ENCODE data around the gene SGCE. TPM values are rescaled to one million over a fixed set of nuclear protein-coding genes. Genes with fewer than 3 reads are reported as not detected.

Gene SGCE
- total and polyA plus RNA-seq, 5 experiments from 2014 or later = 0.36 to 2.9 (median 1.8) TPM; not detected in 2

DNA sequence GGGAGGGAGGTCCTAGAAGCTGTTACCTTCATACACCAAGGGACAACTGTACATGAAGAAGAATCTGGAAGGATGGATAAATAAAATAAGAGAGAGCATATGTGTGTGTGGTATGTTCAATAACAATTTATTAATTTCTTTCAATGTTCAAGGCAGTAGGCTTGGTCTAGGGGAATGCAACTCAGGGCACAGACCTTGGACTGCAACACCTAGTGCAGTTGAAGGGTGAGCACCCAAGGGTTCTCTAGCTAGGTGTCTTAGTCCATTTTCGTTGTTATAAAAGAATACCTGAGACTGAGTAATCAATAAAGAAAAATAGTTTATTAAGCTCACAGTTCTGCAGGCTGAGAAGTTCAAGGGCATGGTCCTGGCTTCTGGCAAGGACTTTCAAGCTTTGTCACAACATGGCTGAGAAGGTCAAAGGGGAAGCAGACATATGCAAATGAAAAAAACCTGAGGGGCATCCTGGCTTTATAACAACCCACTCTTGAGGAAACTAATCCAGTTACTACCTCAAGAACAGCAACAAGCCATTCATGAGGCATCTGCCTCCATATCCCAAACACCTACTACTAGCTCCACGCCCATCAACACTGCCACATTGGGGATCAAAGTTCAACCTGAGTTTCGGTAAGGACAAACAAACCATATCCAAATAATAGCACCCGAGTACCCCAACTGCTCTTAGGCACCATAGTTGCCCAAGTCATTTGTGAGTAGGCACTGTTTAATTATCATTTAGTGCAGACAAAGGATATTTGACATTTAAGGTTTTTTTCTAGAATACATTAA is 15.7 kb upstream of the SGCE start:
- no peak overlapping the region for H3K4me3 Mint-ChIP-seq
- ATAC-seq = no peak
- no peaks in the 10 kb centered on the region for H3K36me3 Mint-ChIP-seq
- no peaks in the 10 kb centered on the region for H3K4me1 Mint-ChIP-seq
- H3K27ac Mint-ChIP-seq = no peak overlapping the region
- POLR2A ChIA-PET = no interaction called here
- H3K27me3 Mint-ChIP-seq = peaks cover 6 to 35% (median 13%) of the 10 kb centered on the region in 5 donors
- DNase-seq = no peak
- H3K9me3 Mint-ChIP-seq = no peaks in the 10 kb centered on the region

DNA sequence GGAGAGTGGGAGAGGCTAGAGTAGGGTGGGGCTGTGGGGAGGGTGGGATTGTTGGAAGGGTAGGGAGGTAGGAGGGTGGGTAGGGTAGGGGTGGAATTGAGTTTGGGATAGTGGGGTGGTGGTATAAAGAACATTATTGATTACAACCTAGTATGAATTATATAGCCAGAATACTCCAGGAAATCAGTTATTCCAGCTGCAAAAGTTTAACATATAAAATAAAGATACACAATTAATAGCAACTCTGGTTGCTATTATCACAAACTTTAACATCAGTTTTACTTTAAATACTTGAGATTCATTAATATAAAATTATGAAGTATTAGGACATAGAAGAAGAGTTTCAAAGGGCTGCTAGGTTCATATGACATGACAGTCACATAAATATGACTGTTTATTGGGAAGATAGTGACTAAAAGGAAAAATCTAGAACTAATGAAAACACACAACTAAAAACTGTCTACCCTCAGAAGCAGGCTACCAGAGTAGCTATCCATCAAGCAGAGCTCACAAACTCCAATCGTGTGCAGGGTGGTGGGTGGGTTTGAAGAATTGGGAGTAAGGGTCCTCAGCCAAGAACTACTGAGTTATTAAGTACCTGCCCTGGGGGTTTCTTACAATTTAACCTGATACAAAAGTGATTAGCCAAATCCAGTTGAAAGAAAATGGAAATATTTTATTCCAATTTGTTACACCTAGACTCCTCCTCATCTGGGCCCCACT is 14.0 kb upstream of the SGCE start:
- POLR2A ChIA-PET = no interaction called here
- no peak overlapping the region for H3K4me3 Mint-ChIP-seq
- no peaks in the 10 kb centered on the region for H3K36me3 Mint-ChIP-seq
- no peaks in the 10 kb centered on the region for H3K4me1 Mint-ChIP-seq
- DNase-seq (no peak), ATAC-seq (no peak)
- peaks cover 9 to 35% (median 12%) of the 10 kb centered on the region in 5 donors for H3K27me3 Mint-ChIP-seq
- H3K9me3 Mint-ChIP-seq = peaks cover 0 to 6% (median 0%) of the 10 kb centered on the region in 9 donors
- H3K27ac Mint-ChIP-seq = peak overlapping the region in 1 of 10 donors; percentile 37

DNA sequence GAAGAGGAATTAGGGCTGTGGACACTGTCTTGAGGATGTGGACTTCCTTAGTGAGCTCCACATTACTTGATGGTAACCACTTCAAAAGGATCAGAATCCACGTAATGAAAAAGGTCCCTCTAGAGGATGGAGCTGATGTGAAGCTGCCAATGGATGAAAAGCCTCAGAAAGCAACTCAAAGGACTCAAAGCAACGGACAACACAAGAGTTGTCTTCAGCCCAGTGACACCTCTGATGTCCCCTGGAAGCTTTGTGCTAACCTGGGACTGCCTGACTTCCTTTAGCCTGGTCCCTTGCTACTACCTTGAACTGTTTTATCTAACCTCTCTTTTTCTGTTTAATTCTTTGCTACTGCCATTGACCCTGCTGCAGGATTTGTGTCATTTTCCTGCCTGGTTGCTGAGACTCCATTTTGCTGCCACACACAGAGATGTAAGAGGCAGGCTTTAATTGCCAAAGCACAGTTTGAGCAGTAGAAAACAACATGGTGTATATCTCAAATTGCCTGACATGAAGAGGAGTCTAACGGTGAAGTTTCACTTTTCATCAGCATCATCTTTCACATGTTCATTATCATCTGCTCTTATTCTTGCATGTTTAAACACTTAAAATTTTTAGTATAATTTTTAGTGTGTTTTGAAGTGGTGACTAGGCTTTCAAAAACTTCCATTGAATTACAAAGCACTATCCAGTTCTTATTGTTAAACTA is 11.1 kb upstream of the SGCE start:
- DNase-seq (no peak), ATAC-seq (no peak)
- H3K27me3 Mint-ChIP-seq = peaks cover 9 to 35% (median 15%) of the 10 kb centered on the region in 5 donors
- no peak overlapping the region for H3K27ac Mint-ChIP-seq
- H3K4me1 Mint-ChIP-seq = no peaks in the 10 kb centered on the region
- H3K9me3 Mint-ChIP-seq = peaks cover 0 to 6% (median 0%) of the 10 kb centered on the region in 9 donors
- no peak overlapping the region for H3K4me3 Mint-ChIP-seq
- POLR2A ChIA-PET = no interaction called here
- H3K36me3 Mint-ChIP-seq = no peaks in the 10 kb centered on the region

DNA sequence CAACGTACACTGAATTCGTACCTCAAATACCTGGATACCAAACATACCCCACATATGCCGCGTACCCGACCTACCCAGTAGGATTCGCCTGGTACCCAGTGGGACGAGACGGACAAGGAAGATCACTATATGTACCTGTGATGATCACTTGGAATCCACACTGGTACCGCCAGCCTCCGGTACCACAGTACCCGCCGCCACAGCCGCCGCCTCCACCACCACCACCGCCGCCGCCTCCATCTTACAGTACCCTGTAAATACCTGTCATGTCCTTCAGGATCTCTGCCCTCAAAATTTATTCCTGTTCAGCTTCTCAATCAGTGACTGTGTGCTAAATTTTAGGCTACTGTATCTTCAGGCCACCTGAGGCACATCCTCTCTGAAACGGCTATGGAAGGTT is 9.5 kb upstream of the SGCE start:
- DNase-seq (no peak), ATAC-seq (no peak)
- POLR2A ChIA-PET = no interaction called here
- Mint-ChIP-seq H3K9me3 (peaks cover 0 to 6% (median 0%) of the 10 kb centered on the region in 9 donors), H3K27me3 (peaks cover 6 to 29% (median 12%) of the 10 kb centered on the region in 5 donors), H3K4me1 (no peaks in the 10 kb centered on the region), H3K36me3 (no peaks in the 10 kb centered on the region), H3K27ac (no peak overlapping the region), H3K4me3 (no peak overlapping the region)

DNA sequence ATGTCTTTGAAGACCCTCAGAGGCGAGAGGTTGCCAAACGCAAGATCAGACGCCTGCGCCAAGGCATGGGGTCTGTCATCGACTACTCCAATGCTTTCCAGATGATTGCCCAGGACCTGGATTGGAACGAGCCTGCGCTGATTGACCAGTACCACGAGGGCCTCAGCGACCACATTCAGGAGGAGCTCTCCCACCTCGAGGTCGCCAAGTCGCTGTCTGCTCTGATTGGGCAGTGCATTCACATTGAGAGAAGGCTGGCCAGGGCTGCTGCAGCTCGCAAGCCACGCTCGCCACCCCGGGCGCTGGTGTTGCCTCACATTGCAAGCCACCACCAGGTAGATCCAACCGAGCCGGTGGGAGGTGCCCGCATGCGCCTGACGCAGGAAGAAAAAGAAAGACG is 8.1 kb upstream of the SGCE start:
- no peak for DNase-seq
- no peak for ATAC-seq
- Mint-ChIP-seq H3K4me1 (no peaks in the 10 kb centered on the region), H3K27me3 (peaks cover 4 to 21% (median 12%) of the 10 kb centered on the region in 5 donors), H3K36me3 (no peaks in the 10 kb centered on the region), H3K27ac (no peak overlapping the region), H3K9me3 (peaks cover 0 to 6% (median 0%) of the 10 kb centered on the region in 9 donors), H3K4me3 (no peak overlapping the region)
- POLR2A ChIA-PET = no interaction called here

DNA sequence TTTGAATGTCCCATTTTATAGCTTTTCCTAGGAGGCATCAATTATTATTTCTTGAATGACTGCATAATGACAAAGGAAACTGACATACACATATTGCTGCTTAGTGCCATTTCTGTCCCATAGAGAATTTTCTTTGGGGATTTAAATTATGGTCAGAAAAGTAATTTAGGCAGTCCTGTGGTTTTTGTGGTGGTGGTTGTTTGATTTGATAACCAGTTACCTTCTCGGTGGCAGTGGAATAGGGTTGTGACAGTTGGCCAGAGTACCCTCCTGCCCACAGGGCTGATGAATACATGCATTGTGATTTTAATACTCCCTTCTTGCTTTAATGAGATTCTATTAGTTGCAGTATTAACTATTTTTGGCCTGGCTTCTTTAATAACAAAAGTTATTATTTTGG is 6.6 kb upstream of the SGCE start:
- no peaks in the 10 kb centered on the region for H3K36me3 Mint-ChIP-seq

DNA sequence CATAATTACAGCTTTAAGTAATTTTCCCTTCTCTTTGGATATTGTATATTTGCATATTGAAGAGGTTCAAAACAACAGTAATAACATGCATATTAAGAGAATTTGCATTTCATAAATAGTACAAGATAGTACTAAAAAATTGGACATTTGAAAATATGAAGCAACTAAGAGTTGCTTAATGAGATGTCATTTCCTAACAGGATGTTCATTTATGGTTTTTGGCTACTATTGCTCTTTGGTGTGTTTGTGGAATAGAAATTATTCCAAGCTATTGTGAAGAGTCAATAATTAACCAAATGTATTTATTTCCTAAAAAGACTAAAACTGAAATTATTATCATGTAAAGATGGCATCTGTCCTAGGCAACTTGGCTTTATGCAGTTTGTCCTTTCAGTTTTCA is 4.1 kb upstream of the SGCE start:
- no peak overlapping the region for H3K4me3 Mint-ChIP-seq
- POLR2A ChIA-PET = no interaction called here
- no peak for DNase-seq
- peaks cover 7 to 19% (median 16%) of the 10 kb centered on the region in 4 donors for H3K4me1 Mint-ChIP-seq
- peaks cover 5 to 12% (median 9%) of the 10 kb centered on the region in 5 donors for H3K27me3 Mint-ChIP-seq
- no peak overlapping the region for H3K27ac Mint-ChIP-seq
- peaks cover 0 to 7% (median 0%) of the 10 kb centered on the region in 9 donors for H3K9me3 Mint-ChIP-seq
- no peaks in the 10 kb centered on the region for H3K36me3 Mint-ChIP-seq
- ATAC-seq = no peak

More for the DNA sequence above, 6.6 kb upstream of the SGCE start:
- no peak overlapping the region for H3K4me3 Mint-ChIP-seq
- H3K27ac Mint-ChIP-seq = no peak overlapping the region
- H3K9me3 Mint-ChIP-seq = peaks cover 0 to 6% (median 0%) of the 10 kb centered on the region in 9 donors
- no peak for ATAC-seq
- peaks cover 0 to 1% (median 0%) of the 10 kb centered on the region in 4 donors for H3K4me1 Mint-ChIP-seq
- DNase-seq = no peak
- POLR2A ChIA-PET = no interaction called here
- H3K27me3 Mint-ChIP-seq = peaks cover 1 to 11% (median 8%) of the 10 kb centered on the region in 5 donors

DNA sequence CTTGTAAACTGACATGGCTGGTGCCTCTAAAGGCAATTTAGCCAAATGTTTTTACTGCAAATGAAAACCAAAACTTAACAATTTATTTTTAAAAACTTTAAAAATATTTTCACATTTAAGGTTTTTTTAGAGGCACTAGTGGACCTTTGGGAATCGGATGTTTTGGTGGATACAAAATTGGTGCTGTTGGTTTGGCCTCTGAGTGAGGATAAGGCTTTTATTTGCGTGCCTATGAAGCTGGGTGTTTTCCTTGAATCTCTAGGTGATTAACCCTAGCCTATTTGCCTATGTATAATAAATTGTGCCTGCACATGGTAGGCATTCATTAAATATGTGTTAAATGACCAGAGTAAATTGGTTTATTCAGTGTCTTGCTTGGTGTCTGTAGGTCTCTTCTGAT is 2.9 kb upstream of the SGCE start:
- H3K27ac Mint-ChIP-seq = no peak overlapping the region
- H3K4me1 Mint-ChIP-seq = peaks cover 7 to 23% (median 20%) of the 10 kb centered on the region in 4 donors
- no peaks in the 10 kb centered on the region for H3K36me3 Mint-ChIP-seq
- POLR2A ChIA-PET = no interaction called here
- no peak overlapping the region for H3K4me3 Mint-ChIP-seq
- ATAC-seq (no peak), DNase-seq (no peak)
- peaks cover 0 to 6% (median 0%) of the 10 kb centered on the region in 9 donors for H3K9me3 Mint-ChIP-seq
- peaks cover 7 to 17% (median 13%) of the 10 kb centered on the region in 5 donors for H3K27me3 Mint-ChIP-seq

DNA sequence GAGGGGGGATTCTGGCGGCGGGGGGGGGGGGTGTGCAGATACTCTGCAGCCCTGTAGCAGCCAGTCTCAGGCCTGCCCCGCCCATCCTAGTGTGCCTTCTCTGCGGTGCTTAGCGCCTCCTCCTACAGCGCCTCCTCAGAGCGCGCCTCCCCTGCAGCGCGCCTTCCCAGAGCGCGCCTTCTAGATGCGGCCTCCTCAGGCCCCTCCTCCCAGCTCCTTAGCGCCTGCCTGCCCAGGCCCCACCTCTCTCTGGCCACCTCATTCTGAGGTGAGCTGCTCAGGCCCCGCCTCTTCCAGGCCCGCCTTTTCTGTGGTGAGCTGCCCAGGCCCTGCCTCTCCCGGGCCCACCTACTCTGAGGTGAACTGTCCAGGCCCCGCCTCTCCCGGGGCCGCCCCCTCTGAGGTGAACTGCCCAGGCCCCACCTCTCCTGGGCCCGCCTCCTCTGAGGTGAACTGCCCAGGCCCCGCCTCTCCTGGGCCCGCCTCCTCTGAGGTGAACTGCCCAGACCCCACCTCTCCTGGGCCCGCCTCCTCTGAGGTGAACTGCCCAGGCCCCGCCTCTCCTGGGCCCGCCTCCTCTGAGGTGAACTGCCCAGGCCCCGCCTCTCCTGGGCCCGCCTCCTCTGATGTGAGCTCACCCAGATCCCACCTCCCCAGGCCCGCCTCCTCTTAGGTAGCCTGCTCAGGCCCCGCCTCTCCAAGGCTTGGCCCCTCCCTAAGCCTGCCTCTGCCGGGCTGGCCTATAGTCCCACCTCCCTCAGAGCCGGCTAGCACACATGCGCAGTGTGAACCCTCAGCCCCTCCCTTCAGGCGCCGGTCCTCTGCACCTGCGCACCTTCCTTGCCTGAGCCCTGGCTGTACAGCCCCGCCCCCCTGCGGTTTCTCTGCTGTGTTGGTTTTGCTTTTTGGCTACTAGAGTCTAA is 2.1 kb upstream of the SGCE start:
- POLR2A ChIA-PET = interaction anchor here (1.8 kb wide), 1 partner anchor 148 kb away, joined by 6 read pairs; the partner anchor contains the start of gene CASD1
- H3K27me3 Mint-ChIP-seq = peaks cover 4 to 19% (median 13%) of the 10 kb centered on the region in 5 donors
- peaks cover 7 to 23% (median 20%) of the 10 kb centered on the region in 4 donors for H3K4me1 Mint-ChIP-seq
- peak overlapping the region; percentile 82 to 91 (median 86) for H3K4me3 Mint-ChIP-seq
- no peaks in the 10 kb centered on the region for H3K36me3 Mint-ChIP-seq
- ATAC-seq (peak; percentile 83 to 86), DNase-seq (peak; percentile 81 to 98 (median 94))
- H3K27ac Mint-ChIP-seq = peak overlapping the region in 5 of 10 donors; percentile 11 to 87 (median 37)
- peaks cover 0 to 6% (median 0%) of the 10 kb centered on the region in 9 donors for H3K9me3 Mint-ChIP-seq

DNA sequence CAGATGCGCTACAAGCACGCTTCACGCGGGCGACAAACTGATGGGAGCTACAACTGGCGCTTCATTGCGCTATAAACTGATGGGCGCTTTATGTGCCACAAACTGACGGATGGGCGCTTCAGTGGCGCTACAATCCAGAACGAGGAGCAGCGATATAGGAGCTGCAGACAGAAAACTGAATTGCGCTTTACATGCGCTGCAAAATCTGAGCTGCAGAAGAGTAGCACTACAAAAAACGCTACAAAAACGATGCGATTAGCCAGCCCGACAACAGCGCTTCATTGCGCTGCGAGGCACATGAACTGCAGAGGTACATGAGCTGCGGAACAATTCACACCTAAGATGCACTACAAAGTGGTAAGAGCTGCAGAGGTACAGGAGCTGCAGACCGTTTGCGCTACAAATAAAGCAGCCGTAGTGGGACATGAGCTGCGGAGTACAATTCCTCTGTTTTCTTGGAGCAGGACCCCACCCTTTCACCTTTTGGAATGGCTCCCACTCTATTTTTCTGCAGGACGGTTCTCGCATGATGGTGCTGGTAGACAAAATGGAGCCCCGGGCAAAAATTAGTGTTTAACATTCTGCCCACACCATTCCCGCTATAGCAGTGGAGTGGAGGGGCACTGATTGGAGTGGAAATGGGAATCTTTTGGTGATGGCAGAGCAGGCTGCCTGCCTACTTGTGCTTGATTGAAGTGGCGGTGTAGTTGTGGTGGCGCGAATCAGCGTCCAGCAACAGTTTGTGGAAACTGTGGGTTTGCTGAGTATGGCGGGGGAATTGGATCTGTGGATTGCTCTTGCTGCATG is 1.2 kb upstream of the SGCE start:
- no peak for ATAC-seq
- peak overlapping the region; percentile 82 to 91 (median 86) for H3K4me3 Mint-ChIP-seq
- peaks cover 7 to 25% (median 18%) of the 10 kb centered on the region in 5 donors for H3K27me3 Mint-ChIP-seq
- no peaks in the 10 kb centered on the region for H3K36me3 Mint-ChIP-seq
- peaks cover 0 to 6% (median 0%) of the 10 kb centered on the region in 9 donors for H3K9me3 Mint-ChIP-seq
- POLR2A ChIA-PET = interaction anchor here (1.8 kb wide), 1 partner anchor 147 kb away, joined by 6 read pairs; the partner anchor contains the start of gene CASD1
- H3K4me1 Mint-ChIP-seq = peaks cover 7 to 23% (median 20%) of the 10 kb centered on the region in 4 donors
- H3K27ac Mint-ChIP-seq = peak overlapping the region in 7 of 10 donors; percentile 4 to 93 (median 83)
- DNase-seq = peak in 7 of 10 donors; percentile 9 to 60 (median 24)

DNA sequence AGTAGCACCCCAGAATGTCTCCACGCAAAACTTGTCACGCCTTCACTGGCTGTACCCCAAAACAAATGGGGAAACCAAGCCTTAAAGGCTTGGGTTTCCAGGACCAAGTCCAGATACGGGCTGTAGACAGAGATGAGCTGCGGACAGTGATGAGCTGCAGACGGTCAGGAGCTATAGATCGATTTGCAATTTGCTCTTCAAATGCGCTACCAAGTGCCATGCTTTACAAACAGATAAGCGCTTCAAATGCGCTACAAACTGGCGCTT is 658 bp upstream of the SGCE start:
- peak overlapping the region in 3 of 10 donors; percentile 34 to 83 (median 52) for H3K27ac Mint-ChIP-seq
- ATAC-seq (no peak), DNase-seq (no peak)
- no peaks in the 10 kb centered on the region for H3K36me3 Mint-ChIP-seq
- POLR2A ChIA-PET = interaction anchor here (1.8 kb wide), 1 partner anchor 146 kb away, joined by 6 read pairs; the partner anchor contains the start of gene CASD1
- peaks cover 7 to 23% (median 20%) of the 10 kb centered on the region in 4 donors for H3K4me1 Mint-ChIP-seq
- H3K9me3 Mint-ChIP-seq = peaks cover 0 to 6% (median 0%) of the 10 kb centered on the region in 9 donors
- peak overlapping the region; percentile 82 to 91 (median 86) for H3K4me3 Mint-ChIP-seq
- peaks cover 11 to 30% (median 23%) of the 10 kb centered on the region in 5 donors for H3K27me3 Mint-ChIP-seq

All from naive thymus-derived CD8-positive, alpha-beta T cell (primary cell).